ENCODE measurements around the gene USP7.
"Not testable (repeated sequence)": the region's sequence is repeated elsewhere in the genome, so short reads cannot be mapped to it uniquely, and the experiment has no call there.

Gene USP7

DNA sequence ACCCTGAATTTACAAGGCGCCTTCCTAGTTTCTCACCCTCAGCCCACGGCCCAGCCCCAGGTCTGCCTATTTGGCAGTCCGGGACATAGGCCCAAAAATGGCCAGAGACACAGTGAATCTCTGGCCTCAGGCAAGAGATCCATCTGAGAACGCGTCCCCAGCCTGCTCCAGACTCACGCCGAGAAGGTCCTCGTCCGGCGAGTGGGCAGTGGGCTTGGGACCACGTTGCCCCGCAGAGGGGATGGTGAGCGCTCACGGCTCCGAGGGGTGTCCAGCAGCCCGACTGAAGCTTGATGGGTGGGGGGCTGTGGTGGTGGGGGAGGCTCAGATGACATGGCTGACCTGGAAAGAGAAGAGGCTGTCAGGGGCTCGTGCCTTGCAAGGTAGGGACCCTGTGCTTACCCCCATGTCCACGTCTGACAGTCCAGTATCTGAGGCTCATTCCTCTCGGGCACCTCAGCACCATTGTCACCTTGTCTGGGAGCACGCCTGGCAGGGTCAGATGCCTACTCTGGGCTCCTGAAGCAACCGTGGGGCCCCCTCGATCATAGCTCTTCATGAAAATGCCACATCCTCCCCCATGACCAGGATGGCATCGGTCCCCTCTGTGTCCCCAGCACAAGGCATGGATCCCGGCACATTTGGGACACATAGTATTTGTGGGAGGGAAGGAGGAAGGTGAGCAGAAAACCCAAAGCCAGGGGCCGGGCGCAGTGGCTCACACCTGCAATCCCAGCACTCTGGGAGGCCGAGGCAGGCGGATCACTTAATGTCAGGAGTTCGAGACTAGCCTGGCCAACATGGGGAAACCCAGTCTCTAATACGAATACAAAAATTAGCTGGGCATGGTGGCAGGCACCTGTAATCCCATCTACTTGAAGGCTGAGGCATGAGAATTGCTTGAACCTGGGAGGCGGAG lies 104.5 kb downstream of the USP7 start:
- DNase-seq: no peak

DNA sequence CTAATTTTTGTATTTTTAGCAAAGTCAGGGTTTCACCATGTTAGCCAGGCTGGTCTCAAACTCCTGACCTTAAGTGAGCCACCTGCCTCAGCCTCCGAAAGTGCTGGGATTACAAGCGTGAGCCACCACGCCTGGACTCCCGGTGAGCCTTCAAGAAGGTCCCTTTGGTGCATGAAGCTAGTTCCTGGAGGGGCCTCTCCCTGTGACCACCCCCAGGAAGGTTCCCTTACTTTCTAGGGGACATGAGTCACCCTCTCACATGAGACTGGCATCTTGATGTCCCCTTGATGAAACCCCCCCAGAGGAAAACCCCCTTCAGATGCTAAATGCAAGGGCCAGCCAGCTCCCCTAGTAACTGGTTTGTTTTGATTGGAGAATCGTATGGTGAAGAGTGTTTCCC lies 107.7 kb downstream of the USP7 start:
- no peak for DNase-seq

DNA sequence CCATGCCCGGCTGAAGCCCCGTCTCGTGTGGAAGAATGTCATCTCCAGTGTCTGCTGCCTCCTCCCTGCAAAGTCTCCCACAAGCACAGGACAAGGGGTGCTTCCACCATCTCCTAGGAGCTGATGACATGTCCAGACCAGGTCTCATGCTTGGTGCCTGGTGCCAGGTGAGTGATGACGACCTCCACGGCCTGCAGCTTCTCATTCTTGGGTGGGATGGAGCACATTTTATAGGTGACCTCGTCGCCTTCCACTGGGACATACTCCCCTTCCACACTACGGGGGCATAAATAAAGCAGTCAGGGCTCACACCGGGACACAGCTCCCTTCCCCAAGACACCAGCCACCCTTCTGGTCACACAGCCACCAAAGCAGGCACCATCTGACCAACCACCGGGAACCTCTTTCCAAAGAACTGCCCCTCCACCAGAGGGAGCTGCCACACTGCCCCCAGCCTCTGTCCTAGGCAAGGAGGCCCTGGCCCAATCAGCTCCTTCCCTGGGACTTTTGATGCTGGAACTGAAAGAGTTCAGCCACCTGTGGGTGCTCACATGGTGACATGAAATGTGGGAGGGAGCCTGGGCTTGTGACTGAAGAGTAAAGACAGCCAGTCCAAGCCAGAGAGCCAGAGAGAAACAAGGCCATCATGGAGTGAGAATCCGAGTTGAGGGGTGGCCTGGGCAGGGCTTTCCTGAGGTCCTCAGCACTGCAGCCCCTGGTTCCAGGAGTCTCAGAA lies 108.5 kb downstream of the USP7 start:
- no peak for DNase-seq

DNA sequence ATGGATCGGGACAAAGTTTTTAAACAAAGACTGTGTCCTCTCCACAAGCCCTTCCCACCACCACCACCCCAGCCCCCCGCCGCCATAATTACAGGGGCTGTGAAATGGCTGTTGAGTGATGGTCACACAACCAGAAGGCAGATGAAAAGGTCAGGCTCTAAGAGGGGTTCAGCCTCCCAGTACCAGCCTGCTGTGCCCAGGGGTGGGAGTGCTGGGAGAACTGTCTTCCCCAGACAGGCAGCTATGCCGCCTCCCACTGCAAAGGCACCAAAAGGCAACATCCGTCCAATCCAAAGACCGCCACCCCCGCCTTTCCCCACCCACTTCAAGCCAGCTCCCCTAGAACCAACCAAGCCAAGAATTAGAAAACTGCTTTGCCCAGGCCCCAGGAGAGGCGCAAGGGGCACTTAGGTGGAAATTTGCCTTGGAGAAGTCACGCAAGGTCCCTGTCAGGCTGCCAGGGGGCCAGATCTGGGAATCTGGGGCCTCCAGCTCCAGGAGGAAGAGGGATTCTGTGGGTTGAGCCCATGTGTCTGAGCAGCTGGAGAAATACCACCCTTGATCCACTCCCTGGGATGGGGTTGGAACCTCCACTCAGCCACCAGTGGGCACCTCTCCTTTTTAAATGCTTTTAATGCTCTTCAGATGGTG lies 109.3 kb downstream of the USP7 start:
- no peak for DNase-seq

DNA sequence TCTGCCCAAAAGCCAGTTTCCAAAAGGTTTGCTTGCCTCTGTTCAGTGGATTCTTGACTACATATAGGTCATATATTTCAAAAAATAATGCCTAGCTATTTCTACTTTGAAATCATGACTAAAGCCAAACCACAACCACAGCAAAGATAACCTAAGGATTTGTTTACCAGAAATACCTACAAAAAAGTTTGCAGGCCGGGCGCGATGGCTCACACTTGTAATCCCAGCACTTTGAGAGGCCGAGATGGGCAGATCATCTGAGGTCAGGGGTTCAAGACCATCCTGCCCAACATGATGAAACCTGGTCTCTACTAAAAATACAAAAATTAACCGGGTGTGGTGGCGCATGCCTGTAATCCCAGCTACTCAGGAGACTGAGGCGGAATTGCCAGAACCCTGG lies 110.1 kb downstream of the USP7 start:
- no peak for DNase-seq

DNA sequence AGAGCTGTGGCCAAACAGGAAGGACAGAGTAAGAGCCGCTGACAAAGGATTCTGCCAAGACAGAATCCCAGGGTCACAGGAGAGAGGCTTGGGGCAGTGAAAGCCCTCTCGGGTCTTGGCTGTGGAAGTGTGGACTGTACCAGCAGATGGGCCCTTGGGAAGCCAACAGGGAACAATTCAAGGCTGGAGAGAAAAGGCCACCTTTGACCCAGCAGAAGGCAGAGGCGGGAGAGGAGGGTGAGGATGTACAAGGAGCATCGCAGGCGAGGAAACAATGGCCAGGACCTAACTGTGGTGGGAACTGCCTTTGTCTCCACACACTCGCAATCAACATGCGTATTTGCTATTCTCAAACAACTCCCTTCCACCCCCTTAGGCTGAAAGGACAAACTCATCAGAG lies 110.6 kb downstream of the USP7 start:
- no peak for DNase-seq

DNA sequence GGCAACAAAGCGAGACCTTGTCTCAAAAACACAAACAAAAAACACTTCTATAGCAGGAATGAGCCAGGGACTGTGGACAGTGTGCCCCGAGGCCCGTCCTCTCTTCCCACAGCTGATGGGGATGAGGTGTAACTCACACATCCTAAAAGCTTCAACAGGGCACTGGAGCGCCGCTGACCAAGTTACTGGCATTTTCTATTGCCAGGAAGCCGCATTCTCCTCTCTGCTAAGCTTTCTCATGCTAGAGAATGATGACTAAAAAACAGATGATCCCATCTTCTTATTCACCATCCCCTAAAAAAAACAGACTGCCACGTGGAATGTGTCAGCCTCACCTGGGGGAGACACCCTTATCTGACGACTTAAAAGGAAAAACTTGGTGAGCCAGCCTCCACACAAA lies 111.2 kb downstream of the USP7 start:
- no peak for DNase-seq

DNA sequence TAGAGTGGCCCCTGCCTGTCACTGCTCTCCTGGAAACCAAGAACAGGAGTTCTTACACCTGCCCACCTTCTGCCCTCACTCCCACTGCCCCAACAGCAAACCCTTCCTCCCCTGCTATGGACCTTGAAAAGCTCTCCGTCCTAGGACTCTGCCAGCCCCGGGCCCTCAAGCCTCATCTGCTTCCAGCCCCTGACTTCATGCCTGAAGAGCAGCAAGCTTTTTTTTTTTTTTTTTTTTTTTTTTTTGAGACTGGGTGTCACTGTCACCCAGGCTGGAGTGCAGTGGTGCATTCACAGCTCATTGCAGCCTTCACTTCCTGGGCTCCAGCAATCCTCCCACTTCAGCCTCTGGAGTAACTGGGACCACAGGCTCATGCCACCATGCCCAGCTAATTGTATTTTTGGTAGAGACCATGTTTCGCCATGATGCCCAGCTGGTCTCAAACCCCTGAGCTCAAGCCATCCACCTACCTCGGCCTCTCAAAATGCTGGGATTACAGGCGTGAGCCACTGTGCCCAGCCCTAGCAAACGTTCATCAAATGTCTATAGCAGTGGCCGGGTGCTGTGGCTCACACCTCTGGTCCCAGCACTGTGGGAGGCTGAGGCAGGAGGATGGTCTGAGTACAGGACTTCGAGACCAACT lies 111.8 kb downstream of the USP7 start:
- DNase-seq: no peak

DNA sequence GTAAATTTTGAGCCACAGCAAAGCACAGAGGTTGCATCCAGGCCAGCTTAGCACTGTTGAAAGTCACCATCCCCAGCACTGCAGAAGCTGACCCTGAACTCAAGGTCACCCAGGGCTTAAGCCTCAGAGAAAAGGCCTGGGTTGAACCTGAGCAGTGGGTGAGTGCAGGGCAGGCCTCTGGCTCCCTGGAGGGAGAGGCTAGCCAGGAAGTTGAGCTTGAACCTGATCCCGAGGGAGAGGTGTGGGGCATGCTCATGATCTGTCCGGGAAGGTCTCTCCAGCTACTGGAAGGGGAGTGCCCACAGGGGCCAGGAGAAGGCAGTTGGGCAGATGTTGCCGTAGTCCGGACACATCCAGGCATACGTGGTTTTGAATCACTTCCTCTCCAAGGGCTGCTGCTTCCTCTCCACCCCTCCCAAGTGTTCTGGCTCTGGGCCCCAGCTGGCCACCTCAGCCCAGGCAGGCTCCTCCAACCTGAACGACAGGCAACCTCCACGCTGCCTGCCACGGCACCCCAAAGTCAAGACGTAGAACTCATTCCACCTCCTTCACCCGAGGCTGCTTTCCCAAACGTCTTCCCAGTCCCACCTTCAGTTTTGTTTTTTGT lies 113.3 kb downstream of the USP7 start:
- no peak for DNase-seq

DNA sequence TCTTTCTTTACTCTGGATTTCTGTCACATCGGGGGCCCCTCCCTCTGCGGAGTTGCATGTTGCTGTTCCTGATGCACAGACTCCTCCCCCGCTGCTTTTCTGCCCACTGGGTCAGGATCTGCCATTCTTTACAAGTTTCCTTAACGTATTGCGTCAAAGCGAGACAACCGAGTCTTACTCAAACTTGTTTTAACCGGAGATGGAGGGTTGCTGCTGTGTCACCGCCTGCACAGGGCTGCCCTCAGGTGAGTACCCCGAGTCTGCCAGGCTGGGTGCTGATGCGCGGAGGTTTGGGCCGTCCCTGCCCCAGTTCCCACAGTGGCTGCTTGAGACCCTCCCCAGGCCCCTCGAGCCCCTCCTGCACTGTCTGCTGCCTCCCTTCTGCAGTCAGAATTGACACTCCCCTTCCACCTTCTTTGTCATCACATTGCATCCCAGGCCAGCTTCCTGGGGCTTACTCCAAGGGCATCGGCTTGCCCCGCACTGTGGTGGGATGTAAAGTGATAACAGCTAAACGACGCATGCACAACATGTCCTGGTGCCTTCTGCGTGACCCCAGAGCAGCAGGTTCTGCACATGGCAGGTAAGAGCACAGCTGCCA lies 114.2 kb downstream of the USP7 start:
- DNase-seq: no peak

DNA sequence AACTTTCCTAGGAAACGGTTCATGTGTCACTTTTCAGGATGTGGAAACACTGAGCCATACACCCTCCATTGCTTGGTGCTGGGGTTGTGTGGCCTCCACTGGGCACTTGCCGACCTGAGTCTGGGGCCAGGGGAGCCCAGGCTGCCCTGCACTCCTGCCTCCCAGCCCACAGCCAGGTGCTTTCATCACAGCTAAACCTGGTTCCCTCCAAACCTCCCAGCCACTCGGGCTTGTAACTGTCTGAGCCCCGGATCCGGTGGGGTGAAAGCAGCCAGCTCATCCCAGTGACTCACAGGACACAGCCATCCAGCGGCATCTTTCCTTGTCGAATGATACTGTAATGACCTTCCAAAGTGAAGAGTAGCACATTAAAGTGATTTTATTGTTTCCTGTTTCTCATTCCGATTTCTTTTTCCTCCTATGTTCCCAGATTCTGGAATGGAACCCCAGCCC lies 114.7 kb downstream of the USP7 start:
- no peak for DNase-seq

DNA sequence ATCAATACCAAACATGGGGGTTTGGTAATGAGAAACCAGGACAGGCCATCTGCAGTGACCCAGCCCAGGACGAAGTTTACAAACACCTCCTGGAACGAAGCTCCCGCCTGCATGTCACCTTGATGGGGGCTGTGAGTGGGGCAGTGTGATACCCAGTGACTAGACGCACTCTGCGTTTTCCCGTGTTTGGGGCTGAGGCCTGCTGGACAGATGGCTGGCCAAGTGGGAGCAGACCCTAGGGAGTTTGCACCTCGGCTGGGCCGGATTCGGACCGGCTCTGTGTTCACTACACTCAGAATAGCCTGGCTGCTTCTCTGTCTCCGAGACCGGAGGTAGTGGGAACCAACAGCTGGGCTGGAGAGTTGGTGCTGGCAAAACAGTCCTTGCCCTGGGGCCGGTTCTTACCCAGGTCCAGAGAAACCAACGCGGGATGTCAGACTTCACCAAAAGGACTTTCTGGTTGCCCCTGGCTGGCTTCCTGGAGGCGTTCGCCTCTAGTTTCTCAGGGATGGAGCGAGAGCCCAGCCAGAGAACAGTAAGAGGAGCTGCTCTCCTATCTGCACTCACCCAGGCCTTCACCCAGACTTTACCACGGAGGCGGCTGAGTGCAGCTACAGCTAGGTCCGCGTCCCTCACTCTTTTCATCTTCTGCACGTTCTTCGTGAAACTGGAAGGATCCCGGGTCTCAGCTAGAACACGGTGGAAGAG lies 115.3 kb downstream of the USP7 start:
- no peak for DNase-seq

DNA sequence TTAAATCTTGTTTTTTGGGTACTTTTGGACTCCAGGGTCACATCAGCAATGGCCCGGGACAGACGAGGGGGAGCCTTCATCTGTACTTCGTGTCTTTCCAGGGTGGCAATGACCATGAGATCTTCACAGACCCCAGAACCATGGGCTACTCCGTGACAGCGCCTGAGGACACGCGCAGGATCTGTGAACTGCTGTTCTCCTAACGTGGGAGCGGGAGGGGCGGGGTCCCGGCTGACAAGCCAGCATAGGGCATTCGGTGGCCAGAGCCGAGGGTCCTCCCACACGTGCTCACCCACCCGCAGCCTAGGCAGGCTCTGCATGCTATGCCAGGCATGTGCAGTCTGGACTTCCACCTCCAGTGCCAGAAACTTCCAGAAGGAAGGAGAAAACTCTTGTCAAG lies 116.1 kb downstream of the USP7 start:
- no peak for DNase-seq

DNA sequence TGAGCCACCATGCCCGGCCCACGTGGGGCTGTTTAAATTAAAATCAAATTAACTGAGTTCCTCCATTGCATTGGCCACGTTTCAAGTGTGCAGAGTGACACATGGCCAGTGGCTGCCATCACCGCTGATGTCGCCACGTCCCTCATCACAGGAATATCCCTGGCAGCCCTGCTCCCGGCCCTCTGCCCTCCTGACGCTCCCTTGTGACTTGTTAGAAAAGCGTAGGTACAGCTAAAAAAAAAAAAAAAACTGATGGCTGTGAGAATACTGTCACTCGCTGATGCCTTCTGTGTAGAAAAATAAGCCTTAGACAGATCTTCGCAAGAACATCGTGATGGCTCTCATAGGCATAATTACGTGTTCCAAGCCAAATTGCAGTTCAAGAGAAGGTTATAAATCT lies 116.6 kb downstream of the USP7 start:
- no peak for DNase-seq

DNA sequence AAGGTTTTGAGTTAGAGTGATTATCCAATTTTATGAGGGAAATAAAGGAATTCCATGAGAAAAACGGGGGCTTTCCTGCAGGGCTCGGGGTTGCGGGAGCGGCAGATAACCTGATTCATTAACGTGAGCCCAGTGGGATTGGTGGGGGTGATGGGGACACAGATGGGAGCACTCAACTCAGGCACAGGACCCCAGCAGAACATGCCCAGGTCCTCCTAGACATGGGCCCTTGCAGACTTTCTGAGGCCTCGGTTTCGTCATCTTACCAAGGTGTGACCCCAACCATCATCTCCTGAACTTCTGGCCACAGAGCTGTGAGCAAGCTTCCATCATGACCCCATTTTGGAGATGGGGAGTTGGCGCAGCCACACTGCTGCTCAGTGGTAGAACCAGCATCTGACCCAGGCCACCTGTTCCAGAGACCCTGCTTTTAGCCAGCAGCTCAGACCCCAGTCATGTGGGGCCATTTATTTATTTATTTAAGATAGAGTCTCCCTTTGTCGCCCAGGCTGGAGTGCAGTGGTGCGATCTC lies 117.2 kb downstream of the USP7 start:
- no peak for DNase-seq

DNA sequence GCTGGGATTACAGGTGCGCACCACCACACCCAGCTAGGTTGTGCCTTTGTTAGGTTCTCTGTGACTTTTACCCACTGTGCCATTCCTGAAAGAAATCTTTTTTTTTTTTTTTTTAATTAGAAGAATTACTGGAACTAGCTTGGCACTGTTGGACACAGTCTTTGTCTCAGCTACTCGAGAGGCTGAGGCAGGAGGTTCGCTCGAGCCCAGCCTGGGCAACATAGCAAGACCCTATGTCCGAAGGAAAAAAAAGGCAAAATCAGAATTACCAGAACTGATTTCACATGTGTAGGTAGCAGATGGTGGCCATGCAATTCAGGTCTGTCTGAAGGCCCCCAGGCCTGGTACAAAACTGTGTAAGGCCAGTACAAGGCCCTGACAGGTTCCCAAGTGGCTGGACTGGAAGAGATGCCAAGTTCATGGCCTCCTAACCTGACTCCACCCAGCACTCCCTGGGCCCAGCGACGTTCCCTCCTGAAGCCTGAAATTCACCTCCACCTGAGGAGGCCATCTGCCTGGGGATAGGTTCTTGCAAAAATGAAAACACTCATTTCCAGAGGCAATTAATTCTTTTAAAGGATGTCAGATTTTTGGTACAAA lies 117.9 kb downstream of the USP7 start:
- no peak for DNase-seq

DNA sequence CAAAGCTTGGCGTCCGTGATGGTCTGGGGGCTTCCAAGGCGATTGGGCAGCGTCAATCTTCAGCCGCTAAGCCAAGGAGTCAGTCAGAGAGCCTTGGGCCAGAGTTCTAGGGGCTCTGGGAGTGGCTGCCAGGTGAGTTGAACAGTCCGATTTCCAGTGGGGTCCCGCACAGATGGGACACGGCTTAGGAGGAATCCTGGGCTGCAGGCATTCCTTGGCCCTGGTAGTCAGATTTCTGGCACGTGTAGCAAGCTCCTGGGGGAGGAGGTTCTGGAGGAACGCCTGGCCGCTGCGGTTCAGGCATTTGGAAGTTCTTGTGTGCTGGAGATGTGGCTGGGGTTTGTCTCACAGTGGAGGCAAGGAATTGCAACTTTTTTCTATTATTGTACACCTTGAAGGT lies 120.4 kb downstream of the USP7 start:
- not testable (repeated sequence) for DNase-seq
